Fibroblast of mammary gland (primary cell): Measurements from ENCODE around the gene AMPD2.
"Not testable (repeated sequence)": the region's sequence is repeated elsewhere in the genome, so short reads cannot be mapped to it uniquely, and the experiment has no call there.

Experiments
- DNase-seq: peaks from one replicate; pipeline ENCODE4 v3.0.0-alpha.2; 2010; ENCODE audit warnings: low read depth
- H3K4me3 ChIP-seq: 2 replicates; pipeline ENCODE4 v1.5.1; 2011; ENCODE audit warnings: low read depth, mild to moderate bottlenecking, low read length, moderate library complexity; ENCODE audit not compliant: control insufficient read depth
- CTCF ChIP-seq: conservative IDR thresholded peaks from 2 replicates; pipeline ENCODE4 v1.5.1; 2011; ENCODE audit warnings: low read depth, low read length, inconsistent platforms; ENCODE audit not compliant: control insufficient read depth, insufficient read depth

The AMPD2 gene

DNA sequence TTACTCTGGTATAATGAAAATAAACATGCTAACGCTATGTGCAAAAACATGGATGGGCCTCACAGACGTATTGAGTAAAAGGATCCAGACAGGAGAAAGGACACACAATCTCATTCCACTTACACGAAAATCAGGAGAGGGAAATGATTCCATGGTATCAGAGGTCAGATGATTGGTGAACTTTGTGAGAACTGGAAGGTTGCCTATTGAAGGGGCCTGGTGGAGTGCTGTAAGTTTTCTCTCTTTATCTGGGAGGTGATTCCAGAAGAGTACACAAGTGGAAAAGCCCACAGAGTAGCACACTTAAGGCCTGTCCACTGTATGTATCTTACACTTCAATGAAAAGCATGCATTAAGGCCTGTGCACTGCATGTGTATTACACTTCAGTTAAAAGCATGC lies 57.8 kb downstream of the AMPD2 start:
- no peak for DNase-seq

DNA sequence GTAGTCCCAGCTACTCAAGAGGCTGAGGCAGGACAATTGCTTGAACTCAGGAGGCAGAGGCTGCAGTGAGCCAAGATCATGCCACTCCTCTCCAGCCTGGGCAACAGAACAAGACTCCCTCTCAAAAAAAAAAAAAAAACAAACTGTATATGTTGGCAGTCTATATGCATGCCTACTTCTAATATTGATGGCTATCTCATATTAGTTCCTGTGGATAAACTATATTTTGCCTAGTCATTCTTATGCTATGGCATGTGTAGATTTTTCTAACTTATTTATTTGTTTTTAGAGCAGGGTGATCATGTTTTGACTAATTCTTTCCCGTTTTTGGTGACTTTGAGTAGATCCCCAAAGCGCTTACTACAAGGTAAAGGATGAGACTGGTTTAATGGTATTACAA lies 59.0 kb downstream of the AMPD2 start:
- not testable (repeated sequence) for DNase-seq, H3K4me3 ChIP-seq

More for the DNA sequence above, 57.8 kb downstream of the AMPD2 start:
- H3K4me3 ChIP-seq: no peak overlapping the region
- no peak for TF ChIP-seq CTCF
